A673 (cell line): ENCODE measurements around the gene DDX3X.

Experiments used
- CTCF ChIP-seq: fragments of 300-800, 200-600 bp; sonication (generic); conservative IDR thresholded peaks from 2 replicates; pipeline ENCODE4 v1.5.1; 2017; ENCODE audit warnings: low read depth, mild to moderate bottlenecking, antibody characterized with exemption, low read length, moderate library complexity, mixed read lengths
- EZH2 ChIP-seq: fragments of 200-600 bp; sonication (generic); IDR thresholded peaks from 2 replicates; pipeline ENCODE4 v1.6.1; 2017; ENCODE audit warnings: borderline replicate concordance, low read depth, mild to moderate bottlenecking, mixed read lengths, antibody characterized with exemption, low read length; ENCODE audit not compliant: poor library complexity, severe bottlenecking

DNA sequence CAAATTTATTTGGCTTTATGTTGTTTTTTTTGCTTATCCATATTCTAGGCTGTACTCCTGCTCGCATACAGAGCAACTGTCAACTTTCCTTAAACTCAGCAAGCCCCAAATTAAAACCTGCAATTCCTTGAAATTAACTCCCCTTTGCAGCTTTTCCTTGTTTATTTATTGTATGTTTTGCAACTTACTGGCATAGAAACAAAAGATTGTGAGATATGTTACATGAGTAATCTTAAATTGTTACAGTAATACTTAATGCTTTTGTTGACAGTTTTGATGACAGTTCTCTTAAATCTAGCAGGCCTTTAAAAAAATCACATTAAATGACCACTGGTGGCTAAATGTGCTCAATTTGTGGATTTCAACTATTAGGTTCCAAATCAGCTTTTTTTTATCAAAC lies 4.5 kb downstream of the DDX3X start:
- TF ChIP-seq CTCF (no peak), EZH2 (no peak)
